Panc1 (cell line): ENCODE data around the gene ADARB2. TPM values are rescaled to one million over a fixed set of nuclear protein-coding genes. Genes with fewer than 3 reads are reported as not detected.

Experiments used
- ATAC-seq: fragments of 200-7000 bp; cut with Tn5 transposase; 2 replicates; pipeline ENCODE4 v1.9.1; 2020; ENCODE audit warnings: mild to moderate bottlenecking, moderate library complexity
- BruUV-seq: library from RNA; stranded (reverse); fragments of 400-500 nt; replicated peaks from 2 replicates; lab custom pipeline; 2021; lab: Mats Ljungman, UMichigan
- CTCF ChIA-PET: fragments of 300-600 bp; sonication (Branson Sonifier 250); formaldehyde crosslinking; loops from one replicate; lab custom pipeline; 2022; ENCODE audit warnings: antibody characterized with exemption; lab: Charles Lee
- POLR2A ChIA-PET: fragments of 300-600 bp; sonication (Branson Sonifier 250); formaldehyde crosslinking; loops from one replicate; lab custom pipeline; 2022; ENCODE audit warnings: antibody characterized with exemption; lab: Charles Lee
- DNase-seq: peaks from one replicate; pipeline ENCODE4 v3.0.0-alpha.2; 2010; ENCODE audit warnings: low read depth, low spot score
- H3K27ac ChIP-seq: 2 replicates; pipeline ENCODE4 v1.5.1; 2011; ENCODE audit warnings: mild to moderate bottlenecking, low read length, inconsistent platforms
- H3K27me3 ChIP-seq: fragments of 200-500 bp; sonication (Bioruptor generic); 2 replicates; pipeline ENCODE4 v1.6.0; 2014; ENCODE audit warnings: low read length, inconsistent platforms; ENCODE audit not compliant: control insufficient read depth, insufficient read depth
- H3K36me3 ChIP-seq: fragments of 200-500 bp; sonication (Bioruptor generic); 2 replicates; pipeline ENCODE4 v1.5.1; 2014; ENCODE audit warnings: inconsistent platforms, mild to moderate bottlenecking, low read length, moderate library complexity; ENCODE audit not compliant: control insufficient read depth, insufficient read depth
- H3K4me1 ChIP-seq: 2 replicates; pipeline ENCODE4 v1.5.1; 2011; ENCODE audit warnings: inconsistent platforms, mild to moderate bottlenecking, low read length, moderate library complexity; ENCODE audit not compliant: control insufficient read depth, insufficient read depth
- H3K4me3 ChIP-seq, 2 experiments: 2 replicates each; pipeline ENCODE4 v1.5.1; 2011 to 2012; ENCODE audit warnings: low read depth in 2 of 2, low read length in 2 of 2, mild to moderate bottlenecking in 2 of 2, inconsistent platforms in 1 of 2, moderate library complexity in 1 of 2
- H3K9me3 ChIP-seq: fragments of 200-500 bp; sonication (Bioruptor generic); 2 replicates; pipeline ENCODE4 v1.5.1; 2014; ENCODE audit warnings: low read depth, mild to moderate bottlenecking, inconsistent platforms, low read length, moderate library complexity; ENCODE audit not compliant: control insufficient read depth, insufficient read depth
- CTCF ChIP-seq: fragments of 450-650 bp; IDR thresholded peaks from 2 replicates; pipeline ENCODE4 v1.5.1; 2017; ENCODE audit warnings: mild to moderate bottlenecking
- POLR2AphosphoS5 ChIP-seq: IDR thresholded peaks from 2 replicates; pipeline ENCODE4 v1.6.1; 2012; ENCODE audit warnings: mild to moderate bottlenecking, low read depth, low read length, moderate library complexity
- REST ChIP-seq, 2 experiments: IDR thresholded peaks; 2 replicates each; pipeline ENCODE4 v1.6.1; 2011 to 2012; ENCODE audit warnings: low read depth in 2 of 2, control low read depth in 1 of 2, low read length in 1 of 2, mild to moderate bottlenecking in 1 of 2, moderate library complexity in 1 of 2; ENCODE audit not compliant: insufficient read depth in 1 of 2
- SIN3A ChIP-seq: IDR thresholded peaks from 2 replicates; pipeline ENCODE4 v1.6.1; 2012; ENCODE audit warnings: low read depth, mild to moderate bottlenecking, low read length, moderate library complexity, borderline replicate concordance; ENCODE audit not compliant: insufficient read depth
- TCF7L2 ChIP-seq: IDR thresholded peaks from 2 replicates; pipeline ENCODE4 v1.6.1; 2011; ENCODE audit warnings: mild to moderate bottlenecking, low read depth, low read length, inconsistent platforms
- in situ Hi-C: cut with HindIII; loops from 2 replicates; pipeline ENCODE4 v1.10.0; 2016; ENCODE audit warnings: low sequenced_read_pairs, low pct_unique_long_range_greater_than_20kb
- intact Hi-C: fragments of 100-400 bp; cut with micrococcal nuclease; formaldehyde crosslinking; loops from one replicate; pipeline ENCODE4 v1.10.0; 2022; ENCODE audit not compliant: unreplicated experiment
- total RNA-seq: library from RNA; stranded (reverse); gene quantifications from one replicate; pipeline ENCODE4 v1.2.1, GENCODE V29; 2021; ENCODE audit not compliant: unreplicated experiment

ADARB2 gene
- total RNA-seq, 1 experiment from 2014 or later = 0.31 TPM

GRCh38 chr10:1595726-1596125 lies 141.6 kb downstream of the ADARB2 start:
- CTCF ChIA-PET = no interaction called here
- DNase-seq = no peak
- intact Hi-C loops (no loop called here), in situ Hi-C loops (no loop called here)
- Histone ChIP-seq H3K36me3 (no peaks in the 10 kb centered on the region), H3K4me1 (no peaks in the 10 kb centered on the region), H3K27ac (no peak overlapping the region), H3K4me3 (no peak overlapping the region), H3K9me3 (no peaks in the 10 kb centered on the region), H3K27me3 (no peaks in the 10 kb centered on the region)
- TF ChIP-seq POLR2AphosphoS5 = no peak
- no peak for TF ChIP-seq CTCF
- TF ChIP-seq REST (IDR thresholded peaks at IDR 0.05; ENCODE audit: insufficient read depth in 1 of 2, low read depth in 2 of 2, low read length in 1 of 2) = no peak
- TF ChIP-seq SIN3A = no peak
- no peak for TF ChIP-seq TCF7L2
- no peak for ATAC-seq
- POLR2A ChIA-PET = no interaction called here
- no TSS peak for BruUV-seq

- H3K4me1 ChIP-seq = no peaks in the 10 kb centered on the region
- DNase-seq = no peak
- TF ChIP-seq POLR2AphosphoS5 = no peak
- TF ChIP-seq REST (IDR thresholded peaks at IDR 0.05; ENCODE audit: insufficient read depth in 1 of 2, low read depth in 2 of 2, low read length in 1 of 2) = no peak
- TF ChIP-seq SIN3A = no peak
- ATAC-seq = no peak
- no peaks in the 10 kb centered on the region for H3K36me3 ChIP-seq
- no TSS peak for BruUV-seq
- in situ Hi-C loops (no loop called here), intact Hi-C loops (no loop called here)
- H3K27me3 ChIP-seq = no peaks in the 10 kb centered on the region
- H3K9me3 ChIP-seq = no peaks in the 10 kb centered on the region
- CTCF ChIA-PET = no interaction called here
- no peak overlapping the region for H3K27ac ChIP-seq
- no peak overlapping the region for H3K4me3 ChIP-seq
- POLR2A ChIA-PET = no interaction called here
Observed at GRCh38 chr10:1595242-1595600, 142.1 kb downstream of the ADARB2 start.
